ENCODE data around the gene CLCN5. TPM values are rescaled to one million over a fixed set of nuclear protein-coding genes. Genes with fewer than 3 reads are reported as not detected.
A peak's percentile ranks its signal among the peaks of the same experiment; 100 is the strongest.

CLCN5 gene
- total RNA-seq, 1 donor from 2014 or later: 4.9 TPM

- intact Hi-C loops (cut with DNase I): no loop called here
- TF ChIP-seq POLR2AphosphoS5 (IDR thresholded peaks at IDR 0.05; ENCODE audit: insufficient read depth in 1 of 2, low read depth in 1 of 2) (peak in 1 of 2 donors; percentile 42), POLR2A (IDR thresholded peaks at IDR 0.05) (peak in 1 of 2 donors; percentile 12), CTCF (IDR thresholded peaks at IDR 0.05) (peak in 2 of 3 experiments; percentile 26 to 38)
- no peaks in the 10 kb centered on the region for H3K4me1 ChIP-seq
Observed at GRCh38 chrX:49878834-49879655, 43.4 kb upstream of the CLCN5 start, which contains the start of gene USP27X. TSS of gene USP27X (plus strand) at chrX:49879484. CDS start at chrX:49880308, 824 bp downstream.

DNA sequence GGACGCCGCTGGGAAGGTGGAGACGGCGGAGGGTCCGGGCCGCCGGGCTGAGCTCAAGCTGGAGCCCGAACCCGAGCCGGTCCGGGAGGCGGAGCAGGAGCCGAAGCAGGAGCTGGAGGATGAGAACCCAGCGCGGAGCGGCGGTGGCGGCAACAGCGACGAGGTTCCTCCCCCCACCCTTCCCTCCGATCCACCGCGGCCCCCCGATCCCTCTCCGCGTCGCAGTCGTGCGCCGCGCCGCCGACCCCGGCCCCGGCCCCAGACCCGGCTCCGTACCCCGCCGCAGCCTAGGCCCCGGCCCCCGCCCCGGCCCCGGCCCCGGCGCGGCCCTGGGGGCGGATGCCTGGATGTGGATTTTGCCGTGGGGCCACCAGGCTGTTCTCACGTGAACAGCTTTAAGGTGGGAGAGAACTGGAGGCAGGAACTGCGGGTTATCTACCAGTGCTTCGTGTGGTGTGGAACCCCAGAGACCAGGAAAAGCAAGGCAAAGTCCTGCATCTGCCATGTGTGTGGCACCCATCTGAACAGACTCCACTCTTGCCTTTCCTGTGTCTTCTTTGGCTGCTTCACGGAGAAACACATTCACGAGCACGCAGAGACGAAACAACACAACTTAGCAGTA, 42.6 kb upstream of the CLCN5 start:
- no peaks in the 10 kb centered on the region for H3K9me3 ChIP-seq
- no peaks in the 10 kb centered on the region for H3K27me3 ChIP-seq
- TF ChIP-seq CTCF (IDR thresholded peaks at IDR 0.05) (no peak), POLR2A (IDR thresholded peaks at IDR 0.05) (no peak), POLR2AphosphoS5 (IDR thresholded peaks at IDR 0.05; ENCODE audit: insufficient read depth in 1 of 2, low read depth in 1 of 2) (no peak)
- H3K4me1 ChIP-seq: no peaks in the 10 kb centered on the region
- H3K36me3 ChIP-seq: no peaks in the 10 kb centered on the region
- H3K4me3 ChIP-seq: peak overlapping the region; percentile 60 to 62
- H3K27ac ChIP-seq: peak overlapping the region; percentile 81
- intact Hi-C loops (cut with DNase I): no loop called here
- DNase-seq (ENCODE audit: extremely low spot score in 2 of 2): no peak

More at GRCh38 chrX:49878834-49879655, 43.4 kb upstream of the CLCN5 start, which contains the start of gene USP27X:
- no peak for DNase-seq (ENCODE audit: extremely low spot score in 2 of 2)
- Histone ChIP-seq H3K27me3 (no peaks in the 10 kb centered on the region), H3K4me3 (peak within 1 kb of the TSS; percentile 60 to 62), H3K27ac (peak within 1 kb of the TSS; percentile 81), H3K9me3 (no peaks in the 10 kb centered on the region), H3K36me3 (no peaks in the 10 kb centered on the region)

GRCh38 chrX:49880668-49881067, 41.7 kb upstream of the CLCN5 start:
- TF ChIP-seq POLR2AphosphoS5 (IDR thresholded peaks at IDR 0.05; ENCODE audit: insufficient read depth in 1 of 2, low read depth in 1 of 2) (no peak), POLR2A (IDR thresholded peaks at IDR 0.05) (no peak), CTCF (IDR thresholded peaks at IDR 0.05) (no peak)
- intact Hi-C loops (cut with DNase I): no loop called here
- Histone ChIP-seq H3K4me1 (no peaks in the 10 kb centered on the region), H3K27me3 (no peaks in the 10 kb centered on the region), H3K9me3 (no peaks in the 10 kb centered on the region), H3K4me3 (peak overlapping the region in 1 of 2 donors; percentile 62), H3K36me3 (no peaks in the 10 kb centered on the region), H3K27ac (no peak overlapping the region)
- no peak for DNase-seq (ENCODE audit: extremely low spot score in 2 of 2)

GRCh38 chrX:49884290-49884862, 38.0 kb upstream of the CLCN5 start:
- H3K36me3 ChIP-seq: no peaks in the 10 kb centered on the region
- no peak for DNase-seq (ENCODE audit: extremely low spot score in 2 of 2)
- intact Hi-C loops (cut with DNase I): no loop called here
- no peaks in the 10 kb centered on the region for H3K9me3 ChIP-seq
- H3K27ac ChIP-seq: no peak overlapping the region
- H3K27me3 ChIP-seq: no peaks in the 10 kb centered on the region
- peak in 1 of 3 experiments; percentile 6 for TF ChIP-seq CTCF (IDR thresholded peaks at IDR 0.05)
- no peak for TF ChIP-seq POLR2AphosphoS5 (IDR thresholded peaks at IDR 0.05; ENCODE audit: insufficient read depth in 1 of 2, low read depth in 1 of 2)
- H3K4me1 ChIP-seq: no peaks in the 10 kb centered on the region
- H3K4me3 ChIP-seq: no peak overlapping the region
